SK-MEL-5 (cell line): ENCODE results near the gene CCL3. TPM values are rescaled to one million over a fixed set of nuclear protein-coding genes. Genes with fewer than 3 reads are reported as not detected.
"Not testable (repeated sequence)": the region's sequence is repeated elsewhere in the genome, so short reads cannot be mapped to it uniquely, and the experiment has no call there.

Experiments
- DNase-seq: peaks from one replicate; pipeline ENCODE4 v3.0.0-alpha.2; 2016; ENCODE audit warnings: low read depth, low spot score
- in situ Hi-C: cut with HindIII; loops from 2 replicates; pipeline ENCODE4 v1.10.0; 2016; ENCODE audit warnings: low sequenced_read_pairs, high pct_unique_total_duplicates, low pct_unique_long_range_greater_than_20kb
- total RNA-seq: library from RNA; depleted of rRNA; stranded (reverse); fragments of >200 nt; shearing (Covaris generic); gene quantifications from 2 replicates; pipeline ENCODE4 v1.2.3, GENCODE V29; 2014

CCL3 gene
- total RNA-seq, 1 experiment from 2014 or later: 0.26 TPM

GRCh38 chr17:36118477-36119353 is 28.8 kb upstream of the CCL3 start:
- in situ Hi-C loops: no loop called here
- no peak for DNase-seq

- in situ Hi-C loops: no loop called here
- DNase-seq: no peak
These were observed 27.8 kb upstream of the CCL3 start for GRCh38 chr17:36117505-36118382.

GRCh38 chr17:36115649-36115977 is 25.7 kb upstream of the CCL3 start:
- in situ Hi-C loops, DNase-seq: not testable (repeated sequence)

- in situ Hi-C loops, DNase-seq: not testable (repeated sequence)
These were observed 25.2 kb upstream of the CCL3 start for GRCh38 chr17:36114971-36115648.

- DNase-seq, in situ Hi-C loops: not testable (repeated sequence)
These were observed 23.2 kb upstream of the CCL3 start for GRCh38 chr17:36113131-36113530.

DNA sequence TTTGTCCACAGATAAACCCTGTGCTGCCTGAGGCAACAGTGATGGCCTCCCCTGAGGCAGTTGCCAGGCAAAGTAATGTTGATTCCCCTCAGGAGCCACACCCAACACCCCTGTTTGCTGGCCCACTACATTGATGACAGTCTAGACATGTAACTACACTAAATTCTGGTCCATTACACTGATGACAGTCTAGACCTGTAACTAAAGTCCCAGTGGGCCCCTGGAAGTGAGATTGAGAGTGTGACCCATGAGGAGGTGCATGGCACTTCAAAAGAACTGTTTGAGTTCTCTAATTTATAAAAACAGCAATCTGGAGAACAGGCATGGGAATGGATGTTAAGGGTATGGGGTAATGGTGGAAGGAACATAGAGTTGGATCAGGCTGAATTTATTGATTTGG is 22.6 kb upstream of the CCL3 start:
- DNase-seq: no peak
- in situ Hi-C loops: no loop called here

DNA sequence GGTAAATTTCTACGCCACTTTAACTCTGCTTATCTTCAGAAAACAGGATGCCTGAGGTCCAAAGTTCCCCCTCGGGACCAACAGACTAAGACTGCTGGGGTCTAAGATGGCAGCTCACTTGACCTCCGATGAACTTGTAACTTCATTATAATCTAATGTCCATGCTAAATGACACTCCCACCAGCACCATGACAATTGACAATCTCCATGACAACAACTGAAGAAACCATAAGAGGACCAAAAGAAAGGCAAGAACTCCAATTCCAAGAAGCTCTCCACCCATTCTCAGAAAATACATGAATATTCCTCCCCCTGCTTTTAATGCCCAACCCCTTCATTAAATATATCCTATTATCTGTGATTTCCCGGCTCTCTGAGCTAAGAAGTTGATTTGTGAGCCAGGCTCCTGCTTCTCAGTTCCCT is 21.1 kb upstream of the CCL3 start:
- no peak for DNase-seq
- in situ Hi-C loops: no loop called here

- in situ Hi-C loops, DNase-seq: not testable (repeated sequence)
These were observed 18.3 kb upstream of the CCL3 start for GRCh38 chr17:36108265-36108664.

- no peak for DNase-seq
- in situ Hi-C loops: no loop called here
These were observed 17.7 kb upstream of the CCL3 start for GRCh38 chr17:36107660-36108059.

GRCh38 chr17:36106493-36106835 is 16.5 kb upstream of the CCL3 start:
- no peak for DNase-seq
- in situ Hi-C loops: no loop called here

DNA sequence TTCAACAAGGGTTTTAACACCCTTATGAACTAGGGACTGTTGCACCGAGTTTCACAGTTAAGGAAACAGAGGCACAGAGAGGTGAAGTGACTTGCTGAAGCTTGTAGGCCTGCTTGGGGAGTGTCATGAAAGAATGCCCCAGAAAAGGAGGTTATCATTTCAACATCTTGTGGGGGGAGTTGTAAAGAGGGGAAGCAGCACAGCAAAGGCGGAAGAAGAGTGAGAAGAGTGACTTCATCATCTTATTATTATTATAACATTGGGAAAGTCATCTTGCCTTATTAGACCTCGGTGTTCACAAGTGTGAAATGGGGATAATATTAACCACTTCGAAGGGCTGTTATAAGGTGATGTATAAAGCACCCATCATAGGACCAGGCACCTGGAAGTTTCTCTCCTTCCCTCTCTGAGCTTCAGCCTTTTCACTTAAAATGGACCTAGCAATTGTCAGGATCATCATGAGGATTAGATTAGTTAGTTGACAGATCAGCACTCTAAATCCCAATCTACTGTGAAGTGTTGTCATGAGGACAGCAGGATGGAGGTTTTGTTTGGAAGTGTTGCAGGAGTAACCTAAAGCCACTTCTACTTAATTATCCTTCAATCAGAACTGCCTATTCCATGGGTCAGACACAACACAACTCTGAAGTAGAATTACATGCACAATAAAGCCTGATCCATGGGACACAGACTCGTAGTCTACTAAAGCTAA is 16.0 kb upstream of the CCL3 start:
- no peak for DNase-seq
- in situ Hi-C loops: no loop called here

- in situ Hi-C loops: no loop called here
- DNase-seq: no peak
These were observed 14.8 kb upstream of the CCL3 start for GRCh38 chr17:36104701-36105181.

DNA sequence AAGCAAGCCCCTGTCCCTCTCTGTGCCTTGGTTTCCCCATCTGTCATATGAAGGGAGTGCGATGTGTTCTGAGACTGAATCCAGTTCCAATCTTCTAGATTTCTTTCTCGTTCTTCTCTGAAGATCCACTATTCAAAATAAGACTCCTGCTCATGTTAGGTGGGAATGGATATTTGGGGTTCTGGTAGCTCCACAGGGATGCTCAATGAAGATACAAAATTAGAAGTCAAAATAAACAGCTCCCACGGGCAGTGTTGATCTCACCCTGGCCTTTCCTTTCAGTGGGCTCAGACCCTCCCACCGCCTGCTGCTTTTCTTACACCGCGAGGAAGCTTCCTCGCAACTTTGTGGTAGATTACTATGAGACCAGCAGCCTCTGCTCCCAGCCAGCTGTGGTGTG is 14.3 kb upstream of the CCL3 start:
- DNase-seq, in situ Hi-C loops: not testable (repeated sequence)

- in situ Hi-C loops, DNase-seq: not testable (repeated sequence)
These were observed 13.5 kb upstream of the CCL3 start, which contains the start of gene CCL4 for GRCh38 chr17:36103401-36103975. CCL4 (plus strand) TSS chr17:36103827; CDS start chr17:36103906, 79 bp downstream.

DNA sequence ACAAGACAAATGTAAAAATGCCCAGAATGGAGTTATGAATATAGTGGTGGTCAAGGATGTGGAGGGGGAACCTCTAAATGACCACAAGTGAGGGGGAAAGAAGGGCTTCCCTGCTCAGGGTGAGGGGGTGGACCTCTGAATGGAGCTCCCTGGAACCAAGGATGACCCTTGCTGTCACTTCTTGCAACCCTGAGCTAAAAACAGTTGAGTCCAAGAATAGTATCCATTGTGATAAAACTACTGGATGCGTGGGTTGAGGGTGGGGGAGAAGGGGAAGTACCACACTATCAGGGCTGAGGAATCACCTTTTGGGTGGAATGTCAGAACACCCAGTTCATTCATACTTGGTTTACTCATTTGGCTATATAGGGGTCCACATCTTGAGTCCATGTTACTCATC is 9.1 kb upstream of the CCL3 start:
- DNase-seq, in situ Hi-C loops: not testable (repeated sequence)

- no peak for DNase-seq
These were observed 6.0 kb upstream of the CCL3 start for GRCh38 chr17:36095992-36096391.

DNA sequence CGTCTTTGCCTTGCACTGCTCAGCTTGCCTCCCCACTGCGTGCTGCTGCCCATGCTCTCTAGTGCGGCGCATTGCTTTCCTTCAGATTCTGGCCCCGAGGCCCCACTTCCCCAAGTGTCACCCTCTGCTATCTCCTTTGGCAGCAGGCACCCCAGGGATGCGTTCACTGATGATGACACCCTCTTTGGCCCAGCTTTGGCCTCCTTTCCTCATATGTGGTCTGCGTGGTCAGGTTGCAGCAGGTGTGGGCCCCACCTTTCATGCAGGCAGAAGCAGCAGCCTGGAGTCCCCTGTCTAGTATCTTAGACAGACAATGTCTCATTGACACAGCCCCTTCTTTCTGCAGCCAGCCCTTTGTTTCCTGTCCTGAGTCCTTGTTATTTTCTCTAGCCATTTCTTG is 4.8 kb upstream of the CCL3 start:
- in situ Hi-C loops: no loop called here
- no peak for DNase-seq

More at GRCh38 chr17:36095992-36096391, 6.0 kb upstream of the CCL3 start:
- in situ Hi-C loops: no loop called here
